Measurements from ENCODE around the gene PCED1B. TPM values are rescaled to one million over a fixed set of nuclear protein-coding genes. Genes with fewer than 3 reads are reported as not detected.

PCED1B gene, protein sequence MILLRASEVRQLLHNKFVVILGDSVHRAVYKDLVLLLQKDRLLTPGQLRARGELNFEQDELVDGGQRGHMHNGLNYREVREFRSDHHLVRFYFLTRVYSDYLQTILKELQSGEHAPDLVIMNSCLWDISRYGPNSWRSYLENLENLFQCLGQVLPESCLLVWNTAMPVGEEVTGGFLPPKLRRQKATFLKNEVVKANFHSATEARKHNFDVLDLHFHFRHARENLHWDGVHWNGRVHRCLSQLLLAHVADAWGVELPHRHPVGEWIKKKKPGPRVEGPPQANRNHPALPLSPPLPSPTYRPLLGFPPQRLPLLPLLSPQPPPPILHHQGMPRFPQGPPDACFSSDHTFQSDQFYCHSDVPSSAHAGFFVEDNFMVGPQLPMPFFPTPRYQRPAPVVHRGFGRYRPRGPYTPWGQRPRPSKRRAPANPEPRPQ
- 1 to 10 TPM; 2.5 to 7.0 TPM for total RNA-seq
- polyA plus RNA-seq (2013, experiment 1 of 2) = 2.7 TPM
- polyA plus RNA-seq (2013, experiment 2 of 2) = 2.0 TPM
- long read RNA-seq, experiment 1, partial matches to known transcripts = 0 of 3 reads
- long read RNA-seq, experiment 1, other reads (novel, unspliced or antisense) = 2 of 3 reads
- long read RNA-seq, experiment 2, partial matches to known transcripts = 1 of 4 reads
- long read RNA-seq, experiment 2, other reads (novel, unspliced or antisense) = 2 of 4 reads
- long read RNA-seq, experiment 3, partial matches to known transcripts = 0 of 6 reads
- long read RNA-seq, experiment 3, other reads (novel, unspliced or antisense) = 5 of 6 reads
- long read RNA-seq, experiment 4, partial matches to known transcripts = 0 of 5 reads
- long read RNA-seq, experiment 4, other reads (novel, unspliced or antisense) = 3 of 5 reads

DNA sequence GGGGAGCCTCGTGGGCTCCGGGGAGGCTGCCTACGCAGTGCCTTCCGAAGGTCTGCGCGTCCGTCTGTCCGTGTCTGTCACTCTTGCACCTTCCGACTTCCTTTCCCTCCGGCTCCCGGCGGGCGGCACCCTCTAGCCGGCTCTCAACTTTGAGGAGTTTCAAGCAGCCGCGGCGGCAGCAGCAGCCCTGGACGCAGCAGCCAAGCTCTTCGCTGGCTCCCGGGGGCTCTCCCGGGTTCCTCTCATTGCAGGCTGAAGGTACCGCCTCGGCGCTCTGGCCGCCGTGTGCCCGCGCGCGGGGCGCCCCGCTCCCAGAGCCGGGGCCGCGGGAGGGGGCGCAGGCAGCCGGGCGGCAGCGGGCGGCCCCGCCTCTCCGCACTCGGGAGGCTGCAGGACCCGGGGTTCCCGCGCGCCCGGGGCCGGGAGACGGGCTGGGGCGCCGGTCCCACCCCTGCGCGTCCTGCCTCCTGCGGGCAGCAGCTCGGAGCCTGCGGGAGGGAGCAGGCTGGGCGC, at the start of gene PCED1B, which contains the start of gene AMIGO2:
Gene PCED1B, plus strand, starts transcription at position 154 of the 513 bp plus-strand sequence. CDS start 155,443 bp downstream, outside the sequence.
Gene AMIGO2, minus strand, starts transcription at position 492 of the 513 bp plus-strand sequence. CDS start 957 bp downstream, outside the sequence.
- no peaks in the 10 kb centered on the region for H3K9me3 Mint-ChIP-seq
- H3K9ac ChIP-seq (ENCODE audit: extremely low read depth, low read length, poor library complexity, severe bottlenecking) = peak within 1 kb of the TSS; percentile 38
- TF ChIP-seq, protein P1, sequence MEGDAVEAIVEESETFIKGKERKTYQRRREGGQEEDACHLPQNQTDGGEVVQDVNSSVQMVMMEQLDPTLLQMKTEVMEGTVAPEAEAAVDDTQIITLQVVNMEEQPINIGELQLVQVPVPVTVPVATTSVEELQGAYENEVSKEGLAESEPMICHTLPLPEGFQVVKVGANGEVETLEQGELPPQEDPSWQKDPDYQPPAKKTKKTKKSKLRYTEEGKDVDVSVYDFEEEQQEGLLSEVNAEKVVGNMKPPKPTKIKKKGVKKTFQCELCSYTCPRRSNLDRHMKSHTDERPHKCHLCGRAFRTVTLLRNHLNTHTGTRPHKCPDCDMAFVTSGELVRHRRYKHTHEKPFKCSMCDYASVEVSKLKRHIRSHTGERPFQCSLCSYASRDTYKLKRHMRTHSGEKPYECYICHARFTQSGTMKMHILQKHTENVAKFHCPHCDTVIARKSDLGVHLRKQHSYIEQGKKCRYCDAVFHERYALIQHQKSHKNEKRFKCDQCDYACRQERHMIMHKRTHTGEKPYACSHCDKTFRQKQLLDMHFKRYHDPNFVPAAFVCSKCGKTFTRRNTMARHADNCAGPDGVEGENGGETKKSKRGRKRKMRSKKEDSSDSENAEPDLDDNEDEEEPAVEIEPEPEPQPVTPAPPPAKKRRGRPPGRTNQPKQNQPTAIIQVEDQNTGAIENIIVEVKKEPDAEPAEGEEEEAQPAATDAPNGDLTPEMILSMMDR (conservative IDR thresholded peaks at IDR 0.05) = peak; percentile 60
- no peak within 1 kb of the TSS for H3K27ac ChIP-seq (ENCODE audit: low read depth, low read length)
- no peaks in the 10 kb centered on the region for H3K36me3 Mint-ChIP-seq (ENCODE audit: low read depth)
- H3K27me3 ChIP-seq (ENCODE audit: control insufficient read depth, insufficient read depth, low read length, poor library complexity, severe bottlenecking) = peaks cover 19% of the 10 kb centered on the region
- peak within 1 kb of the TSS; percentile 74 for H3K27ac Mint-ChIP-seq
- no peaks in the 10 kb centered on the region for H3K9me3 ChIP-seq (ENCODE audit: control insufficient read depth, low read length)
- DNase-seq = peak; percentile 93
- peaks cover 11% of the 10 kb centered on the region for H3K27me3 Mint-ChIP-seq (ENCODE audit: insufficient read depth)
- peak within 1 kb of the TSS; percentile 73 for H3K4me3 Mint-ChIP-seq
- H3K4me3 ChIP-seq (ENCODE audit: low read length) = peak within 1 kb of the TSS; percentile 89
- 0% methylated on average over 5 to 58 of the region's 58 CpGs for WGBS, 2 experiments (ENCODE audit: insufficient coverage in 1 of 2, insufficient read length in 1 of 2)
- no peaks in the 10 kb centered on the region for H3K36me3 ChIP-seq (ENCODE audit: control insufficient read depth, insufficient read depth, low read length)
- H3K4me1 Mint-ChIP-seq = peaks cover 52% of the 10 kb centered on the region
- peaks cover 8% of the 10 kb centered on the region for H3K4me1 ChIP-seq (ENCODE audit: control insufficient read depth, insufficient read depth, low read length)

DNA sequence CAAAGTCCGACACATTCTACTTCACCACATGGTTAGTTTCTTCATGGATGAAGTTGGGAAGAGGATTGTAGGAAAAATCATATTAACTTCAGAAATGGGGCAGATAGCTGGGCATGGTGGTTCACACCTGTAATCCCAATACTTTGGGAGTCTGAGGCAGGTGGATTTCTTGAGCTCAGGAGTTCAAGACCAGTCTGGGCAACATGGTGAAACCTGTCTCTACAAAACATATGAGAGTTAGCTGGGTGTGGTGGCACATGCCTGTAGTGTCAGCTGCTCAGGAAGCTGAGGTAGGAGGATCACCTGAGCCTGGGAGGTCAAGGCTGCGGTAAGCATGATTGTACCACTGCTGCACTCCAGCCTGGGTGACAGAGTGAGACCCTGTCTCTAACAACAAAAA, 49.5 kb upstream of the PCED1B start:
- 100% methylated on average over 2 of the region's 2 CpGs; no CpG with 5 or more reads in 1 of the 2 experiments for WGBS, 2 experiments (ENCODE audit: insufficient coverage in 1 of 2, insufficient read length in 1 of 2)
- H3K9ac ChIP-seq (ENCODE audit: extremely low read depth, low read length, poor library complexity, severe bottlenecking) = no peak overlapping the region
- Mint-ChIP-seq H3K4me3 (no peak overlapping the region), H3K9me3 (no peaks in the 10 kb centered on the region), H3K27ac (no peak overlapping the region), H3K27me3 (ENCODE audit: insufficient read depth) (peaks cover 11% of the 10 kb centered on the region), H3K36me3 (ENCODE audit: low read depth) (no peaks in the 10 kb centered on the region), H3K4me1 (peaks cover 8% of the 10 kb centered on the region)
- no peak for DNase-seq
- no peak overlapping the region for H3K4me3 ChIP-seq (ENCODE audit: low read length)
- TF ChIP-seq, protein P1 (conservative IDR thresholded peaks at IDR 0.05) = no peak
- H3K9me3 ChIP-seq (ENCODE audit: control insufficient read depth, low read length) = no peaks in the 10 kb centered on the region
- H3K27me3 ChIP-seq (ENCODE audit: control insufficient read depth, insufficient read depth, low read length, poor library complexity, severe bottlenecking) = peaks cover 4% of the 10 kb centered on the region
- H3K4me1 ChIP-seq (ENCODE audit: control insufficient read depth, insufficient read depth, low read length) = no peaks in the 10 kb centered on the region
- H3K27ac ChIP-seq (ENCODE audit: low read depth, low read length) = no peak overlapping the region
- no peaks in the 10 kb centered on the region for H3K36me3 ChIP-seq (ENCODE audit: control insufficient read depth, insufficient read depth, low read length)

DNA sequence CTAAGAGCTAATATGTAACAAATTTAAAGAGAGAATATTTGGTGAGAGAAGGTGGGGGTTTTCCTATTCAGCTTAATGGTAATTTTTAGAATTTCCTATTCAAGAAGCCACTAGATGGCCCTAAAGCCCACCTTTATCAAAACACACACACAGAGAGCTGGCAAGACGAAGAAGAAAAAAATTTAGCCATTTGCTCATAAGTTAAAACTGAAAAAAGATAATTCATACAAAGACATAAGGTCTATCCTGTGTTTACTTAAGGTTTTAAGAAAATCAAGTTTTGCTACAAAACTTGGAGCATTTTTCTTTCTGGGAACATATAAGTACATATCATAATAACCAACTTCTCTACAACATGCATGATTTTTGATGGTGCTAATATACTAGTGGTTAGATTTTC, 46.8 kb upstream of the PCED1B start:
- no peak overlapping the region for H3K9ac ChIP-seq (ENCODE audit: extremely low read depth, low read length, poor library complexity, severe bottlenecking)
- peaks cover 24% of the 10 kb centered on the region for H3K4me1 Mint-ChIP-seq
- H3K4me3 Mint-ChIP-seq = no peak overlapping the region
- H3K36me3 Mint-ChIP-seq (ENCODE audit: low read depth) = no peaks in the 10 kb centered on the region
- H3K4me1 ChIP-seq (ENCODE audit: control insufficient read depth, insufficient read depth, low read length) = no peaks in the 10 kb centered on the region
- WGBS, 2 experiments (ENCODE audit: insufficient coverage in 1 of 2, insufficient read length in 1 of 2) = 9% methylated on average over 1 of the region's 1 CpG; no CpG with 5 or more reads in 1 of the 2 experiments
- H3K27ac Mint-ChIP-seq = no peak overlapping the region
- H3K9me3 ChIP-seq (ENCODE audit: control insufficient read depth, low read length) = no peaks in the 10 kb centered on the region
- DNase-seq = no peak
- no peaks in the 10 kb centered on the region for H3K36me3 ChIP-seq (ENCODE audit: control insufficient read depth, insufficient read depth, low read length)
- H3K9me3 Mint-ChIP-seq = no peaks in the 10 kb centered on the region
- TF ChIP-seq, protein P1 (conservative IDR thresholded peaks at IDR 0.05) = peak; percentile 83
- no peak overlapping the region for H3K4me3 ChIP-seq (ENCODE audit: low read length)
- H3K27me3 Mint-ChIP-seq (ENCODE audit: insufficient read depth) = peaks cover 4% of the 10 kb centered on the region
- no peak overlapping the region for H3K27ac ChIP-seq (ENCODE audit: low read depth, low read length)
- no peaks in the 10 kb centered on the region for H3K27me3 ChIP-seq (ENCODE audit: control insufficient read depth, insufficient read depth, low read length, poor library complexity, severe bottlenecking)

All from endodermal cell (in vitro differentiated cells).